ENCODE data around the gene TNFRSF18. TPM values are rescaled to one million over a fixed set of nuclear protein-coding genes. Genes with fewer than 3 reads are reported as not detected.

Gene TNFRSF18
- total and polyA plus RNA-seq, 3 donors from 2014 or later, result 0.67 TPM; not detected in 2

DNA sequence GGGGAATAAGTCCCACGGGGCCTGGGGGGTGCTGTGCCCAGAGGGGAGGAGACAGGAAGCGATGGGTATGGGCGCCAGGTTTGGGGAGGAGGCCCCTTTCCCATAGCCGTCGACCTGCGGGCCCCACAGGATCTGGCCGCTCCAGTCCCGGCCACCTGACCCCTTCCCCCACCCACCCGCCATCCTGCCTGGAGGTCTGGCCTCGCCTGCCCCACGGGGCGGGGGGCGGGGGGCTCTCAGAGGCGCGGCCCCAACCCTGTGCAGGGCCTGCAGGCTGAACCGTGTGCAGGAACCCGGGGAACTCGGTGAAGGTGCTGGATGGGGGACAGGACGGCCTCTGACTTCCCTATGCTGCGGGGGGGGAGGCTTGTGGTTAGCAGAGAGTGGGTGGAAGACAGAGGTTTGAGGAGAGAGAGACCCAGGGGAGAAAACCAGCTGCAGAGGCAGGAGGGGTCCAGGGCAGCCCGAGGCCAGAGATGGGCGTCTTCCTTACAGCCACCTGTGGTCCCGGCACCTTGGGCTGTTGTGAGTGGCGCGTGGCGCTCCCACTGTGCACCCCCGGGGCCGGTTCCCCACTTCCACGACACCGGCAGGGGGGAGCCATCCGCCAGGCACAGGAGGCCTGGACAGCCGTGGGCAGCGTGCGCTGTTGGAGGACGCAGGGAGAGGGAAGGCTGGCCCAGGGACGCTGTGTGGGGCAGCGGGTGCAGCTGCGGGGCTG, 2.5 kb upstream of the TNFRSF18 start:
- Histone ChIP-seq H3K4me1 (peaks cover 10% of the 10 kb centered on the region), H3K9me3 (no peaks in the 10 kb centered on the region), H3K36me3 (ENCODE audit: low read depth, missing control alignments) (no peaks in the 10 kb centered on the region), H3K27ac (no peak overlapping the region), H3K4me3 (no peak overlapping the region), H3K27me3 (no peaks in the 10 kb centered on the region)
- DNase-seq, result no peak
- WGBS, 2 donors, result 69 to 70% methylated on average over 13 to 37 of the region's 38 CpGs
- TF ChIP-seq, protein P1, sequence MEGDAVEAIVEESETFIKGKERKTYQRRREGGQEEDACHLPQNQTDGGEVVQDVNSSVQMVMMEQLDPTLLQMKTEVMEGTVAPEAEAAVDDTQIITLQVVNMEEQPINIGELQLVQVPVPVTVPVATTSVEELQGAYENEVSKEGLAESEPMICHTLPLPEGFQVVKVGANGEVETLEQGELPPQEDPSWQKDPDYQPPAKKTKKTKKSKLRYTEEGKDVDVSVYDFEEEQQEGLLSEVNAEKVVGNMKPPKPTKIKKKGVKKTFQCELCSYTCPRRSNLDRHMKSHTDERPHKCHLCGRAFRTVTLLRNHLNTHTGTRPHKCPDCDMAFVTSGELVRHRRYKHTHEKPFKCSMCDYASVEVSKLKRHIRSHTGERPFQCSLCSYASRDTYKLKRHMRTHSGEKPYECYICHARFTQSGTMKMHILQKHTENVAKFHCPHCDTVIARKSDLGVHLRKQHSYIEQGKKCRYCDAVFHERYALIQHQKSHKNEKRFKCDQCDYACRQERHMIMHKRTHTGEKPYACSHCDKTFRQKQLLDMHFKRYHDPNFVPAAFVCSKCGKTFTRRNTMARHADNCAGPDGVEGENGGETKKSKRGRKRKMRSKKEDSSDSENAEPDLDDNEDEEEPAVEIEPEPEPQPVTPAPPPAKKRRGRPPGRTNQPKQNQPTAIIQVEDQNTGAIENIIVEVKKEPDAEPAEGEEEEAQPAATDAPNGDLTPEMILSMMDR (IDR thresholded peaks at IDR 0.05), result no peak
- TF ChIP-seq POLR2A (IDR thresholded peaks at IDR 0.05), result no peak
- intact Hi-C loops (cut with DNase I; ENCODE audit: low total_unique reads), result no loop called here

- Histone ChIP-seq H3K4me1 (peaks cover 10% of the 10 kb centered on the region), H3K4me3 (no peak overlapping the region), H3K27me3 (no peaks in the 10 kb centered on the region), H3K36me3 (ENCODE audit: low read depth, missing control alignments) (no peaks in the 10 kb centered on the region), H3K9me3 (no peaks in the 10 kb centered on the region), H3K27ac (no peak overlapping the region)
- intact Hi-C loops (cut with DNase I; ENCODE audit: low total_unique reads), result no loop called here
- DNase-seq, result no peak
- TF ChIP-seq POLR2A (IDR thresholded peaks at IDR 0.05), result no peak
- TF ChIP-seq, protein P1 (IDR thresholded peaks at IDR 0.05), result no peak
- WGBS, 2 donors, result 65 to 66% methylated on average over 10 to 11 of the region's 11 CpGs
Observed at GRCh38 chr1:1207571-1207892, 1.1 kb upstream of the TNFRSF18 start.

GRCh38 chr1:1206966-1207531, 657 bp upstream of the TNFRSF18 start:
- H3K4me3 ChIP-seq, result no peak overlapping the region
- DNase-seq, result no peak
- WGBS, 2 donors, result 74 to 75% methylated on average over 14 to 19 of the region's 19 CpGs

GRCh38 chr1:1205769-1206375, 520 bp downstream of the TNFRSF18 start:
- DNase-seq, result no peak
- Histone ChIP-seq H3K36me3 (ENCODE audit: low read depth, missing control alignments) (no peaks in the 10 kb centered on the region), H3K27me3 (no peaks in the 10 kb centered on the region), H3K4me1 (peaks cover 10% of the 10 kb centered on the region), H3K4me3 (no peak overlapping the region), H3K9me3 (no peaks in the 10 kb centered on the region), H3K27ac (no peak overlapping the region)
- TF ChIP-seq, protein P1 (IDR thresholded peaks at IDR 0.05), result no peak
- TF ChIP-seq POLR2A (IDR thresholded peaks at IDR 0.05), result no peak
- intact Hi-C loops (cut with DNase I; ENCODE audit: low total_unique reads), result no loop called here
- 56 to 67% methylated on average over 8 to 31 of the region's 31 CpGs for WGBS, 2 donors

More at GRCh38 chr1:1206966-1207531, 657 bp upstream of the TNFRSF18 start:
- H3K9me3 ChIP-seq, result no peaks in the 10 kb centered on the region
- TF ChIP-seq, protein P1 (IDR thresholded peaks at IDR 0.05), result no peak
- TF ChIP-seq POLR2A (IDR thresholded peaks at IDR 0.05), result no peak
- H3K27me3 ChIP-seq, result no peaks in the 10 kb centered on the region
- no peak overlapping the region for H3K27ac ChIP-seq
- intact Hi-C loops (cut with DNase I; ENCODE audit: low total_unique reads), result no loop called here
- H3K4me1 ChIP-seq, result peaks cover 10% of the 10 kb centered on the region
- H3K36me3 ChIP-seq (ENCODE audit: low read depth, missing control alignments), result no peaks in the 10 kb centered on the region

Measured in testis (tissue), 3 donors.